CD4-positive, alpha-beta T cell treated with Interleukin-6 for 4 hours (primary cell): ENCODE results near the gene C2CD2.
A peak's percentile ranks its signal among the peaks of the same experiment; 100 is the strongest.
"Not testable (repeated sequence)": the region's sequence is repeated elsewhere in the genome, so short reads cannot be mapped to it uniquely, and the experiment has no call there.

Experiments used
- DNase-seq: peaks from one replicate; pipeline ENCODE4 v3.0.0-alpha.2; 2020; ENCODE audit warnings: mixed read lengths

The C2CD2 gene

GRCh38 chr21:41953831-41954653 lies at the start of gene C2CD2:
Gene C2CD2 (minus strand): TSS chr21:41954018. CDS start chr21:41953648, 370 bp downstream.
- DNase-seq = peak; percentile 37

- DNase-seq = no peak
Observed at GRCh38 chr21:42003051-42003461, 49.2 kb upstream of the C2CD2 start.

DNA sequence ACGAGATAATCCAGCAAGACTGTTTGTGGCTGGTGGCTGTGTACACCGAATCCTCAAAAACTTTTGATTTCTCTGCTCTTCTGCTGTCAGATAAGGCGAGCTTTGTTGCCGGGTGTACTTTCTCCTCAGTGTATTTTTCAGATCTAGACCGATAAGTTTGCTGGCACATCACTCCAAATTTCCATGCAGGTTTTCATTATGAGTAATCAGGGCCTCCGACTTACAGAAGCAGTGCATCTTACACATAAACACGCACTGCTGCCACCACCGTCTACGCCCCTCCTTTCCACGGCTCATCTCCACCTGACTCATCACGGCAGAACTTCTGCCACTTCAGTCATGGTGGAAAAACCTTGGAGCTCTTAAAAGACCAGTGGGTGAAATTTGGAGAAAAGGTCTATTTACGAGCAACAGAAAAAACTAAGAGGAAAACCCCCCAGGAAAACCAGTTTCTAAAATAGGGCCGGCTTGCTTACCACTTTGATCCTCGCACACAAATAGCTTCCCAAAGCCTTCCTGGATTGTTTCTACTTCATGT lies 48.7 kb upstream of the C2CD2 start:
- peak; percentile 70 for DNase-seq

DNA sequence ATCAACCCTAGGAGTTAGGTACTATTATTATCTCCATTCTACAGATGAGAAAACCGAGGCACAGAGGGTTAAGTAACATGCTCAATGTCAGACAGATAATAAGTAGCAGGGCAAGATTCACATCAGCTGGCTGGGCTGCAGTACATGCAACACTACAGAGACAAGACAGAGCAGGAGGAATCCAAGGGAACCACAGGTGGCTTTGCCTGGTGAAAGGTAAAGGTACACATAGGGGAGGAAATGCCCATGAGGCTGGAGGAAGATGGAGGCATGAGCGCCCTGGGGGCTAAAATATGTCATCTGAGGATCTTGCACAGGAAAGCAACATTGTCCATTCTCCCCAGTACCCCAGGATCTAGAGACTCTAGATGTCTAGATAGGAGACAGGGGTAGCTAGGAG lies 48.0 kb upstream of the C2CD2 start:
- no peak for DNase-seq

- no peak for DNase-seq
Observed at GRCh38 chr21:42000908-42001307, 47.1 kb upstream of the C2CD2 start.

- DNase-seq = no peak
Observed at GRCh38 chr21:41997657-41998056, 43.8 kb upstream of the C2CD2 start.

DNA sequence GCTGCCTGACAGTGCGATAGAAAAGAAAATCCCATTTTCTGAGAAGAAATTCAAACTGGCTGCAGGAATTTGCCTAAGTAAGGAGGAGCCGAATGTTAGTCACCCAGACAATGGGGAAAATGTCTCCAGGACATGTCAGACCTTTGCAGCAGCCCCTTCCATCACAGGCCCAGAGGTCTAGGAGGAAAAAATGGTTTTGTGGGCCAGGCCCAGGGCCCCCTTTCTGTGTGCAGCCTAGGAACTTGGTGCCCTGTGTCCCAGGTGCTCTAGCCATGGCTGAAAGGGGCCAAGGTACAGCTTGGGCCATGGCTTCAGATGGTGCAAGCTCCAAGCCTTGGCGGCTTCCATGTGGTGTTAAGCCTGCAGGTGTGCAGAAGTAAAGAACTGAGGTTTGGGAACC lies 41.8 kb upstream of the C2CD2 start:
- no peak for DNase-seq

- not testable (repeated sequence) for DNase-seq
Observed at GRCh38 chr21:41994613-41995012, 40.8 kb upstream of the C2CD2 start.

DNA sequence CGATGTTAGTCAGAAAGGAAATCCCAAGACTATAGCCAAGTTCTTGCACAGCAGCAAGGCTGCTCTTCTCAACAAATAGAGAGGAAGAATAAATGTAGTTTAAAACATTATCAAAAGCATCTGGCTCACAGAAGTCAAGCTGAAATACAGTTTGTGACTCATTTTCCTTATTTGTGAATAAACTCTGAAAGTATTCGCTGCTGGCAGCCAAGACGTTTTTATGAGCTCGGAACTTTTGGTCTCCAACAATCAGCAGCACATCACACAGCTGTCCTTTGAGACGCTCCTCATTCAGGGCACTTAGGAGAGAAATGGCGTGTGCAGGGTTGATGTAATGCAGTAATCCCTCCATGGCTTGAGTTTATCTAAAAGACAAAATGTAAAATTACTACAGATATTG lies 39.9 kb upstream of the C2CD2 start:
- no peak for DNase-seq

DNA sequence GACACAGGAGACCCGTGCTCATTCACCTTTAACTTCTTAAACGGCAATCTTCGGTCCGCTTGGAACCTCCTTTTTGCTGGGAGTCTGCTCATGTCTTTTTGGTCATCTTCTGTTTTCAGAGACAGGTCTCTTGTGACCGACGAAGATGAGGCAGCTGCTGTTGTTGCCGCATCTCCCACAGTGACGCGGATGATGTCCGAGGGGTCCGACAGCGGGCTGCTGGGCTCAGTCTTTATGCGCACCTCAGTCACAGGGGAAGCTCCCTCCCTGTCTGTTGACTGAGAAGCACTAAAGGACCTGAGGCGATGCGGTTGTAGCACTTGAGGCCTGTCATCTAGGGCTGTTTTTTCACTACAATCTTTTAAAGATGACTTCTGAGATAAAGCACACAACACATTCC lies 38.8 kb upstream of the C2CD2 start:
- no peak for DNase-seq

DNA sequence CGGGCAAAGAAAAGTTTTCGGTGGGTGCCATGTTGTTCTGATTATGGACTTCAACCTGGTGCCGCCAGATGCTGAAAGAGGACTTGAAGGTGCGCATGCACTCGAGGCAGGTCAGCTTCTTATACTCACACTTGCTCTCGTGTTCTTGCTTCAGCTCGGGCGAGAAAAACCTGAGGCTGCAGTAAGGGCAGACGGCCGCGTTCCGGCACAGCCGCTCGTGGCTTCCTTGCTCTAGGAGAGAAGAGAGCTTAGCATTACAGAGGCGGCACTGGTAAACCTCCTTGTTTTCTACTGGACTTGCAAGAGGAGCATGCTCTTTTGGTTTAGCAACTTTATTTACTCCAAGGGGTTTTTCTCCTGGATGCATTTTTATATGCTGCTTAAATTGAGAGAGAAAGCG lies 37.8 kb upstream of the C2CD2 start:
- DNase-seq = no peak

GRCh38 chr21:41989698-41990097 lies 35.9 kb upstream of the C2CD2 start:
- no peak for DNase-seq

- DNase-seq = no peak
Observed at GRCh38 chr21:41987310-41987709, 33.5 kb upstream of the C2CD2 start.

GRCh38 chr21:41985662-41986416 lies 32.0 kb upstream of the C2CD2 start:
- no peak for DNase-seq

DNA sequence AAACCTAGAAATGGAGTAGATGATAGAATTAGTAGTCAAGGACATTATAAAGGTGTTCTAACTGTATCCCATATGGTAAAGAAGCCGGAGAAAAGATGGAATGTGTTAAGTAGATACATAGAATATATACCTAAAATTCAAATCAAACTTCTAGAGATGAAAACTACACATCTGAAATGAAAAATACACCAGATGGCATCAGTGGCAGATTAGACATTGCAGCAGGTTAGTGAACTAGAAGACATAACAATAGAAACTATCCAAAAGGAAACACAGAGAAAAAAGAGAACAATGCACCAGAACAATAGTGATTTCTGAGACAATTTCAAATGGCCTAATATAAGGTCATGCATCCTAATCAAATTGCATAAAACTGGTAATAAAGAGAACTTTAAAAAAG lies 29.4 kb upstream of the C2CD2 start:
- no peak for DNase-seq

- no peak for DNase-seq
Observed at GRCh38 chr21:41980561-41980960, 26.7 kb upstream of the C2CD2 start.

DNA sequence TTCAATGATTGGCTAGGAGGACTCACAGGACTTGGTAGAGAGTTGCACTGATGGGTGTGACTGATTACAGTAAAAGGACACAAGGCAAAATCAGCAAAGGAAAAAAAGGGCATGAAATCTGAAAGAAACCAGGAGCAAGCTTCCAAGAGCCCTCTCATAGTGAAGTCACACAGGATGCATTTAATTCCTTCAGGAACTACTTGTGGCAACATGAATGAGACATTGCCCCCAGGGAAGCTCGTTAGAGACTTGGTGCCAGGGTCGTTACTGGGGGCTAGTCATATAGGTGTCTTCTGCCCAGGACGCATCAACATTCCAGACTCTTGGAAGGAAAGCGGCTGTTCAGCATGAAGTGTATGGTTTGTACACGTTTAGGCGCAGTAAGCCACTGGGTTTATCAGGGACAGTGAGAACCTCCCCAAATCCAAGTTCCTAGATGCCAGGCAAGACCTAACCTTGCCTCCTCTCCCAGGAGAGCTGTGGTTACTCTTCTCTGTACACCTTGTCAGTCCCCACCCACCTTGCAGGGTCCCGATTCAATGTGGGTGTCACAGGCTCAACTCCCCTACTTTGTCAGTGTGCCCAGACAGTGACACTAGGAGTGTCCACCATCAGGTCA lies 26.0 kb upstream of the C2CD2 start:
- DNase-seq = no peak

GRCh38 chr21:41979335-41979734 lies 25.5 kb upstream of the C2CD2 start:
- no peak for DNase-seq

- DNase-seq = no peak
Observed at GRCh38 chr21:41977034-41977950, 23.5 kb upstream of the C2CD2 start.

GRCh38 chr21:41976611-41977010 lies 22.8 kb upstream of the C2CD2 start:
- no peak for DNase-seq

- DNase-seq = no peak
Observed at GRCh38 chr21:41975391-41976272, 21.8 kb upstream of the C2CD2 start.

DNA sequence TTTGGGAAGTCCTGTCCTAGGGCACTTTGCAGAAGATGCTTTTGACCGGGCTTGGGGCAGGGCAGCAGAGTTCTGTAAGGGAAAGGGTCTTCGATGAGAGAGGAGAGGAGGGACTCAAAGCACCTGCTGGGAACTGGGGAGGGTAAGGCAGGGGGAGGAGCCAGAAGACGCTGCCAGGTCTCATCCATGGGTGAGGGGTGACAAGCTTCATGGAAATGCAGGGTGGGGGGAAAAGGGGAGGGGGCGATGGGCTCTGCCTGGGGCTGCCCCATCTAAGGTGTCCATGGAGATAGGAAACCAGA lies 20.9 kb upstream of the C2CD2 start:
- DNase-seq = no peak
